GM12892 (cell line): ENCODE data around the gene PRKAG2.

Source experiments
- POLR2A ChIP-seq: IDR thresholded peaks from 2 replicates; pipeline ENCODE4 v1.6.1; 2011; ENCODE audit warnings: low read depth, low read length, control low read depth
- POLR2AphosphoS5 ChIP-seq: IDR thresholded peaks from 2 replicates; pipeline ENCODE4 v1.6.1; 2011; ENCODE audit warnings: low read depth, low read length, control low read depth

DNA sequence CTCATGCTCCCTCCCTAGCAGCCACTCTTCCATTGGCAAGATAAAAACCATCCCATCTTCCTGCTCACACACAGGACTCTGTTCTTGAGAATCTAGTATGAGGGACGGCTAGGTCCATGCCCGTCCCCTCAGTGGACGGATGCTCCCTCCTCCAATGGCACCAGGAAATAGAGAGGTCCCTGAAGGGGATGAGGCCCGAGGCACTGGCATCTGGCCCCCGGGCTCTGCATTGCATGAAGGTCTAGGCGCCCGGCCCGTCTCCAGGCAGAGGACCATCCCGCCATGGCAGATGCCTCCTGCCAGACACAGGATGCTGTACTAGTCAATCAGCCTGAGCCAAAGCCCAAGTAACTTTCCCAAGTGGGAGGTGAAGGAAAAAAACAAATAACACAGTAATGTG is 15.0 kb downstream of the PRKAG2 start:
- no peak for TF ChIP-seq POLR2A
- no peak for TF ChIP-seq POLR2AphosphoS5
